ENCODE measurements around the gene EVA1C.
"Not testable (repeated sequence)": the region's sequence is repeated elsewhere in the genome, so short reads cannot be mapped to it uniquely, and the experiment has no call there.

Gene EVA1C

DNA sequence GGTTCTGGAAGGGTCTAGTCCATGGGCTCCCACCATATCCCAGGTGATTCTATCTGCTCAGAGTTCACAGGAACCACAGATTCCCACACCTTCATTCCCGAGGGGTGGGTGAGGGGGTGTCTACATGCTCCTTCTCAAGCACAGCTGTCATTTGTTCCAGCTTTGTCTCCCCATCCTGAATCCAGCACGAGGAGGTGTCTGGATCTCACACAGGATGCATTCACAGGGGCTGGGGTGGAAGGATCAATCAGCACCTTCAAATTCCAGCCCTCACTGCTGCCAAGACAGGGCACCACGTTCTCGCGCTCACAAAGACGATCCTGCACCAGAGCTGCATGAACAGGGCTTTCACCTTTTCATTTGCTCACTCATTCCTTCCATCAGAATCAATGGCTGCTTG lies 120.1 kb downstream of the EVA1C start:
- H3K27me3 ChIP-seq, result no peaks in the 10 kb centered on the region
- TF ChIP-seq Cebpa-rat (IDR thresholded peaks at IDR 0.05), result no peak
- H3K4me1 ChIP-seq, result 0 out of 20 replicates have a peak, but pooled peaks cover 0 to 3% (median 0%) of the 10 kb centered on the region in 10 experiments
- no peaks in the 10 kb centered on the region for H4K20me1 ChIP-seq
- no peaks in the 10 kb centered on the region for H3K36me3 ChIP-seq
- H3K9ac ChIP-seq, result no peak overlapping the region
- peaks cover 6 to 18% (median 12%) of the 10 kb centered on the region in 11 experiments; a peak in 18 of 22 replicates for H3K9me3 ChIP-seq (replicated peaks in 1 of 11)
- no peak overlapping the region for H3K4me3 ChIP-seq
- no peak overlapping the region for H3K4me2 ChIP-seq
- no peak overlapping the region for H3K27ac ChIP-seq

GRCh38 chr21:32533053-32533452 lies 120.5 kb downstream of the EVA1C start:
- Histone ChIP-seq H4K20me1 (no peaks in the 10 kb centered on the region), H3K9me3 (replicated peaks in 1 of 11) (peaks cover 6 to 17% (median 11%) of the 10 kb centered on the region in 11 experiments; a peak in 16 of 22 replicates), H3K27me3 (no peaks in the 10 kb centered on the region), H3K36me3 (no peaks in the 10 kb centered on the region), H3K4me1 (0 out of 20 replicates have a peak, but pooled peaks cover 0 to 3% (median 0%) of the 10 kb centered on the region in 10 experiments), H3K27ac (no peak overlapping the region), H3K4me2 (no peak overlapping the region), H3K9ac (no peak overlapping the region), H3K4me3 (no peak overlapping the region)
- TF ChIP-seq Cebpa-rat (IDR thresholded peaks at IDR 0.05), result no peak

GRCh38 chr21:32533611-32534010 lies 121.1 kb downstream of the EVA1C start:
- H3K36me3 ChIP-seq, result no peaks in the 10 kb centered on the region
- TF ChIP-seq Cebpa-rat (IDR thresholded peaks at IDR 0.05), result no peak

DNA sequence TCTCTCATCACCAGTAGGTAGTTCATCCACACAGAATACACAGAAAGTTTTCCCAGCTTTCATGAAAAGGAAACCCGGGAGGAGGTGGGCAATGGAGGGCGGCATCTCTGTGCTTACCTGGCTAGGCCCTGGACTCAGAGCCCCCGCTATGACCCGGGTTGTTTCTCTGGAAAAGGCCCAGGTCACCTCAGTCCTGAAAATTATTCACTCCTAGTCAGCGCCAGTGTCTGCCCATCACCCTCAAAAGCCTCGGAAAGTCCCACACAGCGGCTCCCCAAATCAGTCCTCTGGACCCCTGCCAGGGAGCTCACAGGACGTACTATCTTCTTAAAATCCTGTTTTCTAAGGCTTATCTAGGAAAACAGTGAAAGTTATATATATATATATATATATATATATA lies 121.6 kb downstream of the EVA1C start:
- H3K27me3 ChIP-seq, result no peaks in the 10 kb centered on the region
- H4K20me1 ChIP-seq, result no peaks in the 10 kb centered on the region
- no peaks in the 10 kb centered on the region for H3K36me3 ChIP-seq
- no peak overlapping the region for H3K9ac ChIP-seq
- TF ChIP-seq Cebpa-rat (IDR thresholded peaks at IDR 0.05), result no peak
- H3K27ac ChIP-seq, result no peak overlapping the region
- H3K4me1 ChIP-seq, result 0 out of 20 replicates have a peak, but pooled peaks cover 0 to 3% (median 0%) of the 10 kb centered on the region in 10 experiments
- H3K4me3 ChIP-seq, result no peak overlapping the region
- H3K4me2 ChIP-seq, result no peak overlapping the region
- peaks cover 6 to 17% (median 11%) of the 10 kb centered on the region in 11 experiments; a peak in 16 of 22 replicates for H3K9me3 ChIP-seq (replicated peaks in 1 of 11)

More at GRCh38 chr21:32533611-32534010, 121.1 kb downstream of the EVA1C start:
- H3K4me2 ChIP-seq, result no peak overlapping the region
- H3K27ac ChIP-seq, result no peak overlapping the region
- H4K20me1 ChIP-seq, result no peaks in the 10 kb centered on the region
- 0 out of 20 replicates have a peak, but pooled peaks cover 0 to 3% (median 0%) of the 10 kb centered on the region in 10 experiments for H3K4me1 ChIP-seq
- H3K9ac ChIP-seq, result no peak overlapping the region
- no peaks in the 10 kb centered on the region for H3K27me3 ChIP-seq
- H3K4me3 ChIP-seq, result no peak overlapping the region
- H3K9me3 ChIP-seq (replicated peaks in 1 of 11), result peaks cover 6 to 17% (median 11%) of the 10 kb centered on the region in 11 experiments; a peak in 16 of 22 replicates

DNA sequence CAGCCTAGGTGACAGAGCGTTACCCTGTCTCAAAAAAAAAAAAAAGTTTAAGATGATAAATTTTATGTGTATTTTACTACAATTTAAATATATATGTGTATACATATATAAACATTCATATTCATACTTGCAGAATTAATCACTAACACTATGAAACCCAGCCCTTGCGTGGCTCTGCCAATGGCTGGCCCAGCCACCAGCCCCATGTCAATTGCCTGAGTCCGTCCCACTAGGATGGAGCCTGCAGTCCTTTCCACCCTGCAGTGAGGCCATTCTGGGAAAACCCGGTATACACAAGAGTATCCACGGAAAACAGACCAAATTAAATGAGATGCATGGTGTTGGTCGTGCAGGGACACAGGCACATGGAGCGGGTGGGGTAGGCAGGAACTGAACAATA lies 123.1 kb downstream of the EVA1C start:
- Histone ChIP-seq H3K4me3 (no peak overlapping the region), H3K4me2 (no peak overlapping the region)

GRCh38 chr21:32537569-32537881 lies 125.0 kb downstream of the EVA1C start:
- Histone ChIP-seq H3K4me1 (0 out of 20 replicates have a peak, but pooled peaks cover 0 to 3% (median 0%) of the 10 kb centered on the region in 10 experiments), H3K27ac (no peak overlapping the region), H3K4me2 (no peak overlapping the region), H3K36me3 (no peaks in the 10 kb centered on the region), H3K9me3 (replicated peaks in 1 of 11) (no peaks in the 10 kb centered on the region), H3K27me3 (no peaks in the 10 kb centered on the region), H4K20me1 (no peaks in the 10 kb centered on the region), H3K9ac (no peak overlapping the region), H3K4me3 (no peak overlapping the region)
- TF ChIP-seq Cebpa-rat (IDR thresholded peaks at IDR 0.05), result no peak

More for the DNA sequence above, 123.1 kb downstream of the EVA1C start:
- H3K4me1 ChIP-seq, result 0 out of 20 replicates have a peak, but pooled peaks cover 0 to 3% (median 0%) of the 10 kb centered on the region in 10 experiments
- no peak overlapping the region for H3K9ac ChIP-seq
- peaks cover 1 to 7% (median 6%) of the 10 kb centered on the region in 11 experiments; a peak in 14 of 22 replicates for H3K9me3 ChIP-seq (replicated peaks in 1 of 11)
- H3K27me3 ChIP-seq, result no peaks in the 10 kb centered on the region
- H3K27ac ChIP-seq, result no peak overlapping the region
- H4K20me1 ChIP-seq, result no peaks in the 10 kb centered on the region
- TF ChIP-seq Cebpa-rat (IDR thresholded peaks at IDR 0.05), result no peak
- H3K36me3 ChIP-seq, result no peaks in the 10 kb centered on the region

DNA sequence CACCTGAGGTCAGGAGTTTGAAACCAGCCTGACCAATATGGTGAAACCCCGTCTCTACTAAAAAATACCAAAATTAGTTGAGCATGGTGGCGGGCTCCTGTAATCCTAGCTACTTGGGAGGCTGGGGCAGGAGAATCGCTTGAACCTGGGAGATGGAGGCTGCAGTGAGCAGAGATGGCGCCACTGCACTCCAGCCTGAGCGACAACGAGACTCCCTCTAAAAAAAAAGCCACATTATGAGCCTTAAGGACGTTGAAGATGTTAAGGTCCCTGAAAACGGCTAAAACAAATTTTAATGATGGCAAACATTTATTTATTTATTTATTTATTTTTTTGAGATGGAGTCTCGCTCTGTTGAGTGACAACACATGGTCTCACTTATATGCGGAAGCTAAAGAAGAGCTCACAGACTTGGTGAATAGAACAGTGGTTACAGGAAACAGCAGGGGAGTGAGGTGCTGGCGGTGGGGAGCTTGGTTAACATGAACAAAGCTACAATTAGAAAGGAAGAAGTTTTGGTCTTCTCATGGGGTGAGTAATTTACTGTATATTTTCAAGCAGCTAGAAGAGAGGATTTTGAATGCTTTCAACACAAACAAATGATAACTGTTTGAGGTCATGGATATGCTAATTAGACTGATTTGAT lies 125.8 kb downstream of the EVA1C start:
- Histone ChIP-seq H3K4me3 (no peak overlapping the region), H3K27ac (no peak overlapping the region), H3K27me3 (no peaks in the 10 kb centered on the region), H3K9me3 (replicated peaks in 1 of 11) (no peaks in the 10 kb centered on the region), H3K9ac (no peak overlapping the region), H3K4me2 (no peak overlapping the region), H4K20me1 (no peaks in the 10 kb centered on the region), H3K36me3 (no peaks in the 10 kb centered on the region), H3K4me1 (0 out of 20 replicates have a peak, but pooled peaks cover 0 to 3% (median 0%) of the 10 kb centered on the region in 10 experiments)
- TF ChIP-seq Cebpa-rat (IDR thresholded peaks at IDR 0.05), result no peak

DNA sequence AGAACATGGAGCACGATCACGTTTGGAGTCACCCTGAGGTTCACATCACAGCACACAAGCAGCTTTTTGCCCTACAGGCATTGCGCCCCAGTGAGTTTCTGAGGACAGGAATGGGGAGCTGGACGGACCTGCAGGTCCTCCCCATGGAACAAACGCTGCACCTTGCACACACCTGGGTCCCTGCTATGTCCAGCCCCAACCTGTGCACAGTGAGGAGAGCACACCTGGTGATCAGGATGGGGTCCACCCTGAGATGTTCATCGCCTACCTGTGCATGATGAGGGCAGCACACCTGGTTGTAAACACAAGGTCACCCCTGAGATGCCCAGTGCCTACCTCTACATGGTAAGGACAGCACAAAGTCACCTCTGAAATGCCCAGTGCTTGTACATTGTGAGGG lies 126.9 kb downstream of the EVA1C start:
- TF ChIP-seq Cebpa-rat (IDR thresholded peaks at IDR 0.05), result no peak
- H4K20me1 ChIP-seq, result no peaks in the 10 kb centered on the region
- no peaks in the 10 kb centered on the region for H3K36me3 ChIP-seq
- no peak overlapping the region for H3K4me3 ChIP-seq
- 0 out of 20 replicates have a peak, but pooled peaks cover 0 to 3% (median 0%) of the 10 kb centered on the region in 10 experiments for H3K4me1 ChIP-seq
- no peaks in the 10 kb centered on the region for H3K9me3 ChIP-seq (replicated peaks in 1 of 11)
- H3K4me2 ChIP-seq, result no peak overlapping the region
- no peak overlapping the region for H3K9ac ChIP-seq
- no peak overlapping the region for H3K27ac ChIP-seq
- no peaks in the 10 kb centered on the region for H3K27me3 ChIP-seq

DNA sequence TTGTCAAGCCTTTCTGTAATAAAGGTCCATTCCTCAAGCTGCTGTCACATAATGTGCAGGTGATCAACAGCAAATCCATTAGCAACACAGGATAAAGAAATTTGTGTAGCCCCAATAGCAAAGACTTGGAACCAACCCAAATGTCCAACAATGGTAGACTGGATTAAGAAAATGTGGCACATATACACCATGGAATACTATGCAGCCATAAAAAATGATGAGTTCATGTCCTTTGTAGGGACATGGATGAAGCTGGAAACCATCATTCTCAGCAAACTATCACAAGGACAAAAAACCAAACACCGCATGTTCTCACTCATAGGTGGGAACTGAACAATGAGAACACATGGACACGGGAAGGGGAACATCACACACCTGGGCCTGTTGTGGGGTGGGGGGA lies 130.6 kb downstream of the EVA1C start:
- H3K27ac ChIP-seq; H4K20me1 ChIP-seq; H3K4me3 ChIP-seq; H3K36me3 ChIP-seq; H3K4me1 ChIP-seq; H3K27me3 ChIP-seq; H3K9ac ChIP-seq; H3K4me2 ChIP-seq; H3K9me3 ChIP-seq (replicated peaks in 1 of 11): not testable (repeated sequence)

DNA sequence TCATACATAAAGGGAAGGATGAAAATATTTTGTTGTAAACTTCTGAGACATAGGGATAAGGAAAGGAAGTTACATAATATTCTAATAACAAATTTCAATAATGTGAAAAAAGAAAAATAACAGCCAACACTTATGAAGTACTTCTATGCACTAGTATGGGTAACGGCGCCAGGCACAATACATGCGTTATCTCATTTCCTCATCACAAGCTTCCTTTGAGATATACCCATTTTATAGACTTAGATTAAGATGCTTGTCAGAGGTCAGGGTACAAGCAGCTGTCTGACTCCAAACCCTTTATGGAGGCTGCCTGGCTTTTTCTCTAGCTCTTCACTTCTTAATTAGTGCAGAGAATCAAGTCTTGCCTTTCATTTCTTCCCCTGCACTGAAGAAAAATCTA lies 131.5 kb downstream of the EVA1C start:
- Histone ChIP-seq H3K4me3 (no peak overlapping the region), H3K36me3 (no peaks in the 10 kb centered on the region), H3K9me3 (replicated peaks in 1 of 11) (no peaks in the 10 kb centered on the region), H3K4me2 (no peak overlapping the region), H4K20me1 (no peaks in the 10 kb centered on the region; a peak in 1 of 22 replicates), H3K9ac (no peak overlapping the region), H3K4me1 (no peaks in the 10 kb centered on the region), H3K27me3 (no peaks in the 10 kb centered on the region), H3K27ac (no peak overlapping the region)
- TF ChIP-seq Cebpa-rat (IDR thresholded peaks at IDR 0.05), result no peak

All from BLaER1 treated with 17β-estradiol and CSF1 and Interleukin-3, amounts not matched to agents 10 nM and 100 nM (cell line).